ENCODE measurements around the gene PCBP4.
"Not testable (repeated sequence)": the region's sequence is repeated elsewhere in the genome, so short reads cannot be mapped to it uniquely, and the experiment has no call there.

The PCBP4 gene

DNA sequence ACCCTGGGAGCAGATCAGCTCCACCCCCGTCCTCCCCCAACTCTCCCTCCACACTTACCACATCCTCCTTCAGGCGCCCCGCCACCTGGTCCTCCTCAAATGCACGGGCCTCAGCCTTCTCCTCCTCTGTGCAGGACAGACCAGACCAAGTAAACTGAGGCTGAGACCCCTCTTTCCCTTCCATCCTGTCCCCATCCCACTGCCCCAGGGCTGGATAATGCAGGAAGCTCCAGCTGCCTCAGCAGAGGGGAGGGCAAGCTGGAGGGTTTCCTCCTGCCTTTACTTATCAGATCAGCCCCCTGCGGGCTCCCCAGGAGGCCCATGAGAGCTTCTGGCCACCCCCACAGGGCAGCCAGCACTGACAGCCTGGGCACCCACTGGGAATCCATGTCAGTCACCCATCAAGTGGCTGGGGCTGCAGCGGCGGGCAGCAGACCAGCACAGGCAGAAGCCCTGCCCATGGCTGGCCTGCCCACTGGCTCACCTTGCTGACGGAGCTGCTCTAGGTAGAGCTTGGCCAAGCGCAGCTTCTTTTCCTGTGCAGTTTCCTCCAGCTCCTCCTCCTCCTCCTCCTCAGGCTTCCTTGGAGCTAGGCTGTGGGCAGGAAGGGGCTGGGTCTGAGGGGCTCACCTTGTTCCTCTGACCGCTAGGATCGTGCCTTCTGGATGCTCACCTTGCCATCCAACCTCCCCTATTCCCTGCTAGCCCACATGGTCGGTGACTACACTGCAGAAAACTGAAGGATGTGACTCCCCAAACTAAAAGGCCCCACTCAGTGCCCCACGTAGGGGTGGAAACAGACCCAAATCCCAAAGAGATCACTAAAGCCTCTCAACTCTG is 29.4 kb downstream of the PCBP4 start:
- DNase-seq, result no peak

DNA sequence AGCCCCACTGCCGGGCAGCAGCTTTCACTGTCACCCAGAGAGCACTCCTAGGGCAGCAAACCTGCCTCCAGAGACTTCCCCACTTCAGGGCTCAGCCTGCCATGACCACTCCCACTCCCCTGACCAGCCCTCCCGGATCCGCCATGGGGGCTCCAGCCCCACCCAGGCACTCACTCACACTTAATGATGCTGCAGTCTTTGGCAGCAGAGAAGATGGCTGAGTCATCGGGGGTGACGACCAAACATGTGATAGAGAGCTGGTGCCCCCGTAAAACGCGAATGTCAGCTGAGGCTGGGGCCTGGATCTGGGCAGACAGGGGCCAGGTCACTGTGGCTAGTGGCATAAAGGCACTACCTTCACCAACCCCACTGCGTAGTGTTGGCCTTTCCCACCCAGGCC is 30.2 kb downstream of the PCBP4 start:
- DNase-seq, result no peak

DNA sequence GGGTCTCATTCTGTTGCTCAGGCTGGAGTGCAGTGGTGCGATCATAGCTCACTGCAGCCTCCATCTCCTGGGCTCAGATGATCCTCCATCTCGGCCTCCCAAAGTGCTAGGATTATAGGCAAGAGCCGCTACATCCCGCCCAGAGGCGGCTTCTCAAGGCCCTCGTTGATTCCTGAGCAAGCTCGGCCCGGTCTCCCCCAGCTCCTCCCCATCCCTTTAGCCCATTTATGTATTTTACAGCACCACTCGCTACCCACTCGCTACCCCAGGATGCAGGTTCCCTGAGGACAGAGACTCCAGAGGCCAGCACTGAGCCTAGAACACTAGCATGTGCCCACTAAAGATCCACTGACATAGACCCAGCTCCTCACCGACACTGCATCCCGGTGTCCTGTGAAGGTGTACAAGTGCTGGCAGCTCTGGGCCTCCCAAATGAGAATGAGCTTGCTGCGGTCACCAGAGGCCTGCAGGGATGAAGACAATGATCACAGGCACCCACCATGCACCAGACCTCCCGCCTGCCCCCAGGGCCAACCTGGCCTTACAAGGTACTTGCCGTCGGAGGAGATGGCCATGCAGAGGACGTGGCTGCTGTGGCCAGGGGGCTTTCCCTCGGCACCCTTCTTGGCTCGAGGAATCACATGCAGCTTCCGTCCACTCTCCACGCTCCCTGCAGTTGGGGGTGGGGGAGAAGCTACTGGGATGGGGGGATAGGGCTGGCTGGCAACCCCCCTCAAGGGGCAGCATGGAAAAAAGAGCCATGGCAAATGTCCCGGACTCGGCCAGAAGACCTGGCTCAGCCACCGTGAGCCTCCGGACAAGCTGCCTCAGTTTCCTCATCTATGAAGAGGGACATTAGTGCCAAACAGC is 31.1 kb downstream of the PCBP4 start:
- DNase-seq, result no peak

DNA sequence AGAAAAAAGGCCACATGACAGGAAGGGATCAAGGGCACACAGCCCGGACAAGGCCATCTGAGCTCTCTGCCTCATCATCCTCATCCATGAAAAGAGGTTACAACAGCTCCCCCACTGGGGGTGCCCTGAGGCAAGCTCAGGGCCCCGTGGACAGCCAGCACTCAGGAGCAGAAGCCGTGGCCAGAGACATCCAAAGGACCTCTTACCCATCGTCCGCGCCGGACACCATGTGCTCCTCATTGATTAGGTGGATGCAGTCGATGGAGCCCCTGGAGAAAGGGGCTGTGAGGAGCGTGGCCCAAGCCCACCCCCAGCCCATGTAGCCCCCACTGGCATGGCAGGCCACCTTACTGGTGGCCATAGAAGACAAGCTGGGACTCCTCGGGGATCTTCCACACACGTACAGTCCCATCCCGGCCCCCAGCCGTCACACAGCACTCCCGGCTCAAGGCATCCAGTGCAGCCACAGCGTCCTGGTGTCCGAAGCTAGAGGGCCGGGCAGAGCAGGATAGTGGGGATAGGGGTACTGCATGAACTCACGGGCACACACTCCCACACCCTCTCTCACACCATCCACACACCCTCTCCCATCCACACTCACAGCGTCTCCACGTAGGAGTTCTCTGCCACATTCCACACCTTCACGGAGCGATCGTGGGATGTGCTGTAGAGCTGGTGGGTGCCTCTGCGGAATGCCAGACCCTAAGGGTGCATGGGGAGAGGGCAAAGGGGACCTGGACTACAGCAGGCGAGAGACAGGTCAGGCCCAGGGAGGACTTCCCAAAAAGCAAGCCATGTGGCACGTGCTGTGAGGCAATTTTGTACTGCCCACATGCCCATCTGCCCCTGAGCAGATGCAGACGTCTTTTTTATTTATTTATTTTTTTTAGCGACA is 32.0 kb downstream of the PCBP4 start:
- no peak for DNase-seq

DNA sequence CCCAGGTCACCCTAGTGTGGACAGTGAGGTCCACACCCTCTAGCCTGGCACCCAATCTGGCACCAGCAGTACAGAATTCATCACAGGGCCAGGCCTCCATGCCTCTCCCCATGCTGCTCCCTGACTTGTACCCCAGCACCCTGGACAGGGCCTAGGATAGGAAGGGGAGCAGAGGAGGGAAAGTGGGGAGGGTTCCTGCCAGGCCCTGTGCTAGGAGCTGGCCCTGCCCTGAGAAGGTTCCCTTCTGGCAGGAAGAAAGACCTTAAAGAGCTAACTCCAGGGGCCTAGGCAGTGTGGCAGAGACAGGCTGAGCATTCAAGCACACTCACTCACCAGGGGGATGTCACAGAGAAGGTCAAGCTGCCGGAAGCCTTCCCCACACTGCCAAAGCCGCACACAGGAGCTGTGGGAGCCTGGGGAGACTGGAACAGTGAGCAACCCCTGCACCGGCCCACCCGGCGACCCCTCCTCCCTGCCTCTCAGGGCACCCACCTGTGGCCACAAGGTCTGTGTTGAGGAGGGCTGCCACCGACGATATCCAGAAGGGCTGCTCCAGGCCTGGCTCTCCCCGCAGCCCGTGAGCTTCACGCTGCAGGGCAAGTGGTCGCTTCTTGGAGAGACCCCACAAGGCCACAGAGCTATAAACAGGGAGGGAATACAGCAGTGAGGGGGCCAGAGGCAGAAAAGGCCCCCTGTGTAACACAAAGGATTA is 33.0 kb downstream of the PCBP4 start:
- no peak for DNase-seq

DNA sequence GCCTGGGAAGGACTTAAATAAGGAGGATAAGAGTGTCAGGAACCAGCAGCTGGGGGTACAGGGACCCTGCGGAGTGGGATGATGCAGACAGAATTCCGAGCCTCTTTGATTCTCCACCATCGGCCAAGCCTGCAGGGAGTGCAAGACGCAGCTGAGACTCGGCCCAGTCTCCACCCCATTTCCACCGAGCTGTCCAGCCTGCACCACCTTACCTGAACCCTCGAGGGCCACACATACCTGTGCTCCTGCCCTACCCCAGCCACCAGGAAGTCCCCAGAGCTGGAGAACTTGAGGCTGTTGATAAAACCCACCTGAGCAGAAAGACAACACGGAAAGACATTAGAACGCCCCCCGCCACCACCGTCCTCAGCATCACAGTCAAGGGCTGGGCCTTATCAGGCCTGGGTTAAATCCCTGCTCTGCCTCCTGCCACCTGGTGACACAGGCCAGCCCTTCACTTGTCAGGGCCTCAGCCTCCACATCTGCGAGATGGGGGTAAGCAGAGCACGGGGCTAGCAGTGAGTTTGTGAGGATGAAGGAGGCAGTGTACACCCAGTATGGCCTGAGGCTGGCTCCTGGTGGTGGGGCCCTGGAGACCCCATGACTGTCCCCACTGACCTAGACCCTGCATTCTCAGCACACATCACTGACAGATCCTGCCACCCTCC is 33.6 kb downstream of the PCBP4 start:
- DNase-seq, result no peak

DNA sequence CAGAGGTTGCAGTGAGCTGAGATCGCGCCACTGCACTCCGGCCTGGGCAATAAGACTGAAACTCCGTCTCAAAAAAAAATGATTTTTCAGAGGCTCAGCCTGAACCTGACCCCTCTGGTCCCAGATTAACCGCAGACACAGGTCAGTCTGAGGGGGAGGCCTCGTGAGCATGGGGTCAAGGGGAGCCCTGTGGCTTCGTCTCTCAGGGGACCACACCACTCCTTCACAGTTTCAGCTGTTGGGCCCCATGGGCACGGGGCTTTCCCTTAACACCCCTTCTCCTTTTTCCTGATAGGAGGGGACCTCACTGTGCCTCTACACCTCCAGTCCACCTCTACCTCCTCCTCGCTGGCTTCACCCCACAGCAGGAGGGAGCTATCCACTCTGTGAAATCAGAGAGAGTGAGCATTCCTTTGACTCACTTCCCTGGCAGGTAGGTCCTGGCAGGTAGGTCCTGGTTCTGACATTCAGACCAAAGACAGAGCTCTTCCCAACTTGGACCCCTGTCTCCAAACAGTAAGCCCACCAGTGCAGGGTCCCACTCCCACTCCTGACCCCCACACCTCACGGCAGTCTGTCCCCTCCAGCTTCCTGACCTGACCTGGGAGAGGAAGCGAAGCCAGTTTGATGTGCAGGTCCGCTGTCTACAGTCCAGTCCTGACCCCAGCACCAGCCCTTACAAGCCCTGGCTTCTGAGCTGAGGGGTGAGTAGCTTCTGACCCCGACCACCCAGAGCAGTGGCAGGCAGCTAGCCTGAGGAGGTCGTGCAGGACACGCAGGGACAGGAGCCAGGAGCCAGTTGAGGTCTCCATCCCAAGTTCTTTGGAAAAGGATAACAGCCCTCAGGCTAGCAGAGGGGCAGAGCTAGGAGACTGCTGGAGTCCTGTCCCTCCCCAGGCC is 34.5 kb downstream of the PCBP4 start:
- no peak for DNase-seq

DNA sequence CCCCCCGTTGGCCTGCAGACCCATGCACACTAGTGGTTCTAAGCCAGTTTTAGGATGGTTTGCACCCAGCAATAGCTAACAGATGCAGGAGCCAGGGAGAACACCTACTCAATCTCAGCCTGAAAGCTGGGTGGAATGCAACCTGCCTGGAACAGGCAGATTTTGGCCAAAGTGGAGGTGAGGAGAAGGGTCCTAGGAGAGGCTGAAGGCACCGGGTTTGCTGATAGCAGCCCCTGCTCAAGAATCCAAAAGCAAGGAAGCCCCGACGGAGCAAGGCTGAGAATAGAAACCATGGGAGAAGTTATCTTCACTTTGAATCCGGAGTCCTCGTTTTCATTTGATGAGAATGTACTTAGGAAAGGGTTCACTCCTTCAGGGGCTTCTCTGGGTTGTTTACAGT is 35.5 kb downstream of the PCBP4 start:
- no peak for DNase-seq

DNA sequence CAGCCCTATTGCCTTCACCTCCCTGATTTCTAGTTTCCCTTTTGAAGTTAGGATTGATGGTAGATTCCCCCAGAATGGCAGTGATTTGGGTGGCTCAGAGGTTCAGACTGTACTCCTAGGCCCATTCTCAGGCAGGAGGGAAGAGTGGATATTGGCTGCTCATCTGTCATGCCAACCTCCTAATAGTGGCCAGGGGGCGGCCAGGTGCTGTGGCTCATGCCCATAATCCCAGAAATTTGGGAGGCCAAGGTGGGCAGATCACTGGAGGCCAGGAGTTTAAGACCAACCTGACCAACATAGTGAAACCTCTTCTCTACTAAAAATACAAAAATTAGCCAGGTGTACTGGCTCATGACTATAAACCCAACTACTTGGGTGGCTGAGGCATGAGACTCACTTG is 36.8 kb downstream of the PCBP4 start:
- DNase-seq, result no peak

DNA sequence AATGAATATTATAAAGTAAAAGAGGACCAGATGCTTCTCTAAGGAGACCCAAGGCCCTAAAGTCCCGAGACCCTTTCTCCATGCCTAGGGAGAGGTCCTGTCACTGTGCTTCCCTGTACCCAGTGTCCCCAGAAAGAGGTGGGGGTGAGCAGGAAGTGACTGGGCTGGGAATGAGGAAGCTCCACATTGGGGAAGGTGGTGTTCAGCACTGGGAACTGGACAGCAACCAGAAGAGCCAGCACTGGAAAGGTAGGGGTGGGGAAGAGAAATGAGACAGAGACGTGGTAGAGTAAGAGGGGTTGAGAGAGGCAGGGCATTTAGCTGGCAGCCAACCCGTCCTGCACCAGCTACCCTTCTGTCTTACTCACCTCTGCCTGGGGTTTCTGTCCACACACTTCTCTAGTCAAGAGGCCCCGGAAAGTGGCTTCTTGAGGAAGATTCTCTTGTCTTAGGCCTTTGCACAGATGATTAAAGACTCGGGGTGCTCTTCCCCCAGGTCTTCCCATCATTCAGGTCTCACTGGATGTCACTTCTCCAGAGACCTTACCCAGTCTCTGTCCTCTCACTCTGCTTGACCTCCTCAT is 37.7 kb downstream of the PCBP4 start:
- DNase-seq, result no peak

DNA sequence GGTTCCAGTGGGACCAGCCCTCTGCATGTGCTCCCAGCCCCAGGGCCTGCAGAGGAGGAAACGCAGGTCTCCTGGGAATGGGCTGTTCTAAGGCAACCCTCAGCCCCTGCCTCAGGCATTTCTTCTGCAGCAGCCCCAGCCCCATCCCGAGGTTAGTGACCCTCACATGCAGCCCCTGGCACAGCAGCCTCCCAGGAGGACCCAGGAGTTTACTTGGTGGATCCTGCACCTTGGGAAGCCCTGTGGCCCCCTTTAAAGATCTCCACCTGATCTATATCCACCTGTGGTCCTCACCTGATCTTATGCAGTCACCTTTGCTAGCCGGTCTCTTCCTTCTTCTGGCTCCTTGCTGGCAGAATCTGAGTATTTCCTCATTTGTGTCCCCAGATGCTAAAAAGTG is 38.3 kb downstream of the PCBP4 start:
- DNase-seq, result not testable (repeated sequence)

DNA sequence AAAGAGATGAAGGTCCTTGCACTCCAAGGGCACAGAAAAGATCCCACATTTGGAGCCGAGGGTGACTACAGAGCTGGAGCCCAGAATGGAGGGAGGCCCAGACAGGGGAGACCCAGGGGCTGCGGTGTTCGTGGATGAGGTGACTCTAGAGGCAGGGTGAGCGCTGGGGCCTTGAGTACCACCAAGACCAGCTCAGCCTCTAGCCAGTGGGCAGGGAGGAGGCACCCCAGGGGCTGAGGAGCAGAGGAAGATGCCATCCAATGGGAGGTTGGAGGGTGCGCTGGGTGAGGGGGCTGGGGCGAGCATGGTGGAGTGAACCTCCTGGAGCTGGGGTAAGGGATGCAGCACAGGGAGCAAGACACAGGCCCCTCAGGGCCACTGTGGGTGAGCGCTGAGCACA is 38.8 kb downstream of the PCBP4 start:
- no peak for DNase-seq

DNA sequence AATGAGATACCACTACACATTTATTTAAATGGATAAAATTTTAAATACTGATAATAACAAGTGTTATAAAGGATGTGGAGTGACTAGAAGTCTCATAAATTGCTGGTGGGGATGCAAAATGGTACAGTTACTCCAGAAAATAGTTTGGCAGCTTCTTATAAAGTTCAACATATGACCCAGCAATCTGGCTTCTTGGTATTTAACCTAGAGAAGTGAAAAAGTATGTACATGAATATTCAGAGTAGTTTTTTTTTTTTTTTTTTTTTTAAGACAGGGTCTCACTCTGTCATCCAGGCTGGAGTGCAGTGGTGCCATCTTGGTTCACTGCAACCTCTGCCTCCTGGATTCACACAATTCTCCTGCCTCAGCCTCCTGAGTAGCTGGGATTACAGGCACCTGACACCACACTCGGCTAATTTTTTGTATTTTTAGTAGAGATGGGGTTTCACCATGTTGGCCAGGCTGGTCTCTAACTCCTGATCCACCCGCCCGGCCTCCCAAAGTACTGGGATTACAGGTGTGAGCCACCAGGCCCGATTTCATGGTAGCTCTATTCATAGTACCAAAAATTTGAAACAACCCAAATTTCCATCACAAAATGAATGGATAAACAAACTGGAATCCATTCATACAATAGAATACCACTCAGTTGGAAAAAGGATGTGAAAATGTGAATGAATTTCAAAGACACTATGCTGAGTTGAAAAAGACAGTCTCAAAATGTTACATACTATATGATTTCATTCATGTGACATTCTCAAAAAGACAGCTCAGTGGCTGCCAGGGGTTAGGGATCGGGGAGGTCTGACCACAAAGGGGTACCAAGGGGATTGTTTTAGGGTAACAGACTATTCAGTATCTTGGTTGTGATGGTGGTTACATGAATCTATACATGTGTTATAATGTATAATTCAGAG is 39.9 kb downstream of the PCBP4 start:
- no peak for DNase-seq

DNA sequence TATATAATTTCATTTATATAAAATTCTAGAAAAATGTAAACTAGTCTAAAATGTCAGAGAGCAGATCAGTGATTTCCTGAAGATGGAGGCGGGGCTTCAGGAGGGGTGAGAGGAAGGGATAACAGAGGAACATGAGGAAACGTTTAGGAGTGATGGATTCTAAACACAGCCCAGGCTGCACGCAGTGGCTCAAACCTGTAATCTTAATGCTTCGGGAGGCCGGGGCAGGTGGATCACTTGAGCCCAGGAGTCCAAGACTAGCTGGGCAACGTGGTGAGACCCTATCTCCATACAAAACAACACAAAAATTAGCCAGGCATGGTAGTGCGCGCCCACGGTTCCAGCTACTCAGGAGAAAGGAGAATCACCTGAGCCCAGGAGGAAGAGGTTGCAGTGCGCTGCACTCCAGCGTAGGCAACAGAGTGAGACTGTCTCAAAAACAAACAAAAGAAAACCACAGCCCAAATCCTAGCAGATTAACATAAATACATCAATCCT is 46.1 kb downstream of the PCBP4 start:
- DNase-seq, result no peak

DNA sequence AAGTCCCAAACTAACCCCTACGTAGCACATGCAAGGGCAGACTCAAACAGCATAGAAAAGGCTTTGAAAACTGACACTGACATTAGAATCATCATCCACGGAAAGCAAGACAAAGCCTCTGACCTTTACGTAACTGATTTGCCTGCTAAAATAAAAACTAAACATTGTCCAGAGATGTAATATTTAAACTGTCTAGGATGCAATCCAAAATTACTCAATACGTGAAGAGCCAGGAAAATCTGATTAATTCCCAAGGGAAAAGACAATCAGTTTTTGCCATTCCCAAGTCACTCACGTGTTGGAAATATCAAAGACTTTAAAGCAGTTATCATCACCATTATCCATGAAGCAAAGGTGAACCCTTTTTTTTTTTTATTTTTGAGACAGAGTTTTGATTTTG is 50.8 kb downstream of the PCBP4 start:
- no peak for DNase-seq

DNA sequence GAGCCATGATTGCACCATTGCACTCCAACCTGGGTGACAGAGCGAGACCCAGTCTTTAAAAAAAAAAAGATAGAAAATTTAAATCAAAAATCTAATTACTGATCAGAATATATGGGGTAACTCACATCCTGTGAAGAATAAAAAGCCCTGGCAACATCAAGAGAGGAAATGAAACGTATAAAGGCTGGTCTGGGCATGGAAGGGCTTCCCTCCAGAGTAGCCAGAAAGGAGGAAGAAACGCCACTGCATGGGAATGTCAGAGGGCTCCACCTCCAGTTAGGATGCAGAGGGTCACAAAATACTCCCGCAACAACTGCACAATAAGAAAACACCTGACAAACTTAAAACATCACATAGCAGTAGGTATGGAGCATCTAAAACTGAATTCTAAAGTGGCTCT is 59.2 kb downstream of the PCBP4 start:
- no peak for DNase-seq
